Right lung (tissue), 10 donors: ENCODE data around the gene FCN1. TPM values are rescaled to one million over a fixed set of nuclear protein-coding genes. Genes with fewer than 3 reads are reported as not detected.
"Not testable (repeated sequence)": the region's sequence is repeated elsewhere in the genome, so short reads cannot be mapped to it uniquely, and the experiment has no call there.

Experiments
- DNase-seq, 2 donors: peaks; one replicate each; pipeline ENCODE4 v3.0.0-alpha.2; 2013
- long read RNA-seq, 8 donors: transcript quantifications; one replicate each; lab custom pipeline, GENCODE V29; 2026
- polyA plus RNA-seq, 5 donors: library from polyadenylated mRNA; unstranded; fragments of 120-200 nt; gene quantifications; one replicate each; pipeline versions ENCODE4 v1.2.1 to v1.2.3, GENCODE V29; 2013; ENCODE audit warnings: inconsistent platforms in 1 of 5, low replicate concordance in 1 of 5; ENCODE audit not compliant: insufficient read length in 5 of 5, insufficient read depth in 1 of 5

The FCN1 gene
- polyA plus RNA-seq: 1 to 10 TPM; 2.8 to 6.7 (median 5.5) TPM
- long read RNA-seq, donor 1, transcript FCN1-201 (9 exons, 1,286 nt): major isoform, 7 of 7 reads
- long read RNA-seq, donor 1, partial matches to known transcripts: 0 of 7 reads
- long read RNA-seq, donor 1, other reads (novel, unspliced or antisense): 0 of 7 reads
- long read RNA-seq, donor 2: 0 reads
- long read RNA-seq, donor 3: 0 reads
- long read RNA-seq, donor 4: 0 reads
- long read RNA-seq, donor 5: 0 reads
- long read RNA-seq, donor 6, partial matches to known transcripts: 0 of 4 reads
- long read RNA-seq, donor 6, other reads (novel, unspliced or antisense): 0 of 4 reads
- long read RNA-seq, donor 7: 0 reads
- long read RNA-seq, donor 8, partial matches to known transcripts: 0 of 2 reads
- long read RNA-seq, donor 8, other reads (novel, unspliced or antisense): 0 of 2 reads

DNA sequence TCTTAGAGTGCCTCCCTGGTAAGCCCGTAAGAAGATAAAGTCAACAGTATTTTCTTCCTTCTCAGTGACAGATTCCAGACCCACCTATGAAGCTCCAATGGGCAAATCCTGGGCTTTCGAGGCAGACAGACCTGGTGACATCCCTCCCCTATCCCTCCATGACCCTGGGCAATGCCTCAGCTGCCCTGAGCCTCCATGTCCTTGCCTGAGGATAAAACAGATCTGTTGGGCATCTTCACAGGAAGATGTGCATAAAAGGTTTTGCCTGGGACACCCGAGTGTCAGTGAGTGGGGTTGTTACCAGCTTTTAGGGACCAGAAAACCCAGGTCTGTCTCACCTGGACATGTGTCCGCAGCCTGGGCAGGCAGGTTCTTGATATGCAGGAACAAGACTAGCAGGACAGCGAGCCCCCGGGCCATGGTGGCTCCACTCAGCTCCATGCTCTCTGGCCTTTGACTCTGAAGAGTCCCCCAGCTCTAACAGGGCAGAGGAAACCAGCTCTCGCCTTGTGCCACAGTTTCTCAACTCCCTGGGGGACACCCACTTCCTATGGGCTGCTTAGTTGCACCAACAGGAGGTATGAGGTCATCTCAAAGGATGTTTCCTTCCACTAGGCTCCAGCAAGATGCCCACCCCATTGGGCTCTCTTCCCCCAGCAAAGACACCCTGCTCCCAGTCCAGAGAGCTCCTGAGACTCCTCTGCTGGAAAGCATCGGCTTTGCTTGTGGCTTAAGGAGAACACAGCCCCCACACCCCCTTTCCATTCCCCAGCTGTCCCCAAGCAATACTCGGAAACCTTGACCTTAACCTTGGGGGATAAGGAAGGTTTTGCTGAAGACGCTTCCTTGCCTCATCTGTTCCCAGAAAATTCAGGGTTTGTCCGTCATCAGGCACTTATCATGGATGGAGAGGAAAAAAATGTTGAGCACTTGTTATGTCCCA, at the start of gene FCN1:
Gene FCN1 (minus strand): TSS at position 482 of the 943 bp plus-strand sequence. CDS start 41 bp downstream, at position 441.
- no peak for DNase-seq

DNA sequence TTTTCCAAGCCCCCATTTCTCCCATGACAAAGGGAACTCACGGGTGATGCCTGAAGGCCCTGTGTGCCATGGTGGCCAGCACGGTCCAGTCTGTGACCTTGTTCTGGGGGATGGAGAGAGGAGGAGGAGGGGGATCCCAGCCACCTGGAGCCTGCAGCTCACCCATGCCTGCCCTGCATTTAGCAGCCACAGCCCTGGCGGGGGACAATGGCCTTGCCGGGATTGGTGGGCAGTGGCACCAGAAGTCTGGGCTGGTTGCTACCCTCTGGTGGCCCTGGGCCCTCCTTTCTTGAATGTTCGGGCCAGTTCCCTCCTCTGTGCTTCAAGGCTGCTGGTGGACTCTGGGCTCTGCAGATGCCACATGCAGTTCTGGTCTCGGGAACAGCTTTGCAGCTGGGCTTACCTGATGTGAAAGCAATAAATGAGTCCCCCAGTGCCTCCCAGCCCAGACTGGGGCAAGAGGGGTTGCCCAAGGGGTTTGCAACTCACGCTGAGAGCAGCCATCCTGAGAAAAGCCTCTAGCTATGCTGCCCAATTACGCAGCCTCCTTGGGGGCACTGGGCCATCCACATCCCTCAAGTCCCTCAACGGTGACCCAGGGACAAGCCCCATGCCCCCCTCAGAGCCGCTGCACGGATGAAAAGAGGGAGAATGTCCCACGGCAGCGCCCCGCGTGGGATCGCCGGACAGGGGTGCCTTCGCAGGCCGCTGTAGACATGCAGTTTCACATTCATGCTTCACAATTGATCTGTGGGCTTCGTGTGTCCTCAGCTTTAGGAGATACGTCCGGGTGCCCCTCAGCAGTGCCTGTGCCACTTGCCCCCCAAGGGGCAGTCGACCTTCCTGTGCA, 49.2 kb upstream of the FCN1 start:
- no peak for DNase-seq

GRCh38 chr9:134966270-134966669, 48.6 kb upstream of the FCN1 start:
- DNase-seq: no peak

DNA sequence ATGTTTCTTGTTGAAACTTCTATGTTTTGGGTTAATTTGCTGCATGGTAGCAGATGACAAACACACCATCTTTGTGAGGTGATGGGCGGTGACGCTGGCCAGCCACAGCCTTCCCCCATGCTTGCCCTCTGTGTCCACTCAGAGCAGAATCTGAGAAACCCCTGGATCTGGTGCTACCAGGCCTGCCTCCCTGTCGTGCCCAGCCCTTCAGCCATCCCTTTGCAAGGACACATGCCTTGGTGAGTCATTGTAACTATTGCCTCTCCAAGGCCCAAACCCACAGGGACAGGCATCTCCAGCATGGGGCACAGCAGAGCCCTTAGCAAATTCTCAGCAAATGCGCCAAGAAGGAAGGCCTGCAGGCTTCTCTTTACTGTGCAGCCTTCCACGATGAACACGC, 48.1 kb upstream of the FCN1 start:
- DNase-seq: no peak

- no peak for DNase-seq
Measured at GRCh38 chr9:134965411-134965810, 47.7 kb upstream of the FCN1 start.

GRCh38 chr9:134964271-134965055, 46.8 kb upstream of the FCN1 start:
- DNase-seq: no peak

- DNase-seq: no peak
Measured at GRCh38 chr9:134963546-134963945, 45.8 kb upstream of the FCN1 start.

DNA sequence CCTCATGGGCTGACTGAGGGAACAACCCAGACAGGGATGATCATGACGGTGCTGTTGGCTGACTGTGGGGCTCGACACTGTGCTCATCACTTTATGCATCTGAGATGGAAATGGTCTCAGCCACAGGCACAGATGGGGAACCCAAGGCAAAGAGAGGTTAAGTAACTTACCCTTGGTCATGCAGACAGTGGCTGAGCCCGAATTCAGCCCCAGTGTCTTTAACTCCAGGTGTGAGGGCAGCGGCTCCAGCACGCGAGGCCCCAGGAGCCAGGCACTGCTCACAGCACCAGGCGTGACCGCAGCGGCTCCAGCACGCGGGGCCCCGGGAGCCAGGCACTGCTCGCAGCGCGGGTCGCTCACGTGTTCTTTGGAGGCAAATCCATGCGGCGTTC, 45.3 kb upstream of the FCN1 start:
- DNase-seq: no peak

DNA sequence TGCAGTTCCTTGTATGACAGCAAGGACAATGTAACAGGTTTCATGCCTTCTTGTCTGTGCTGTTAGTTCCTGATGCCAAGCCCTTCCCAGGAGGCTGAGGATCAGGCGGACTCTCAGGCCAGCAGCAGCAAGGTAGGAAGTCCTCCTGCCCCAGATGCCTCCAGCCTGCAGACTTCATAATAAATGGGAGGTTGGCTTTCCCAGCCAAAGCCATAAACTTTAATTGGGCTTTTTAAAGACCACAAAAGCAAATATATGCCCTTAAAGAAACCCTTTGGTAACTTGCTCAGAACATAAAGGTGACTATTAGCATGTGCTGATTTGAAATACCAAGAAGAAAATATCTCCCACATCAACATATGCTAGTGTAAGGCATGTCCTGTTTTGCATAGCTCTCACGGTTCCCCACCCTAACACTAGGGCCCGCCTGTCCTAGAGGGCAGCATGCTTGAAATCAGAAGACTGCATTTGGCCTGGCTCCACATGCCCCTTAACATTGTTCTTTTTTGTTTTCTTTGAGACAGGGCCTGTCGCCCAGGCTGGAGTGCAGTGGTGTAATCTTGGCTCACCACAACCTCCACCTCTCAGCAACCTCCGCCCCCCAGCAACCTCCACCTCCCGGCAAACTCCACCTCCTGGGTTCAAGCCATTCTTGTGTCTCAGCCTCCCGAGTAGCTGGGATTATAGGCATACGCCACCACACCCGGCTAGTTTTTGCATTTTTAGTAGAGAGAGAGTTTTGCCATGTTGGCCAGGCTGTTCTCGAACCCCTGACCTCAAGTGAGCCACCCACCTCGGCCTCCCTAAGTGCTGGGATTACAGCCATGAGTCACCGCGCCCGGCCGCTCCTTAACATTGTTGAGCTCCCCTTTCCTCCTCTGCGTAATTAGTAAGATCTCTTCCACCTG, 44.6 kb upstream of the FCN1 start:
- DNase-seq: no peak

DNA sequence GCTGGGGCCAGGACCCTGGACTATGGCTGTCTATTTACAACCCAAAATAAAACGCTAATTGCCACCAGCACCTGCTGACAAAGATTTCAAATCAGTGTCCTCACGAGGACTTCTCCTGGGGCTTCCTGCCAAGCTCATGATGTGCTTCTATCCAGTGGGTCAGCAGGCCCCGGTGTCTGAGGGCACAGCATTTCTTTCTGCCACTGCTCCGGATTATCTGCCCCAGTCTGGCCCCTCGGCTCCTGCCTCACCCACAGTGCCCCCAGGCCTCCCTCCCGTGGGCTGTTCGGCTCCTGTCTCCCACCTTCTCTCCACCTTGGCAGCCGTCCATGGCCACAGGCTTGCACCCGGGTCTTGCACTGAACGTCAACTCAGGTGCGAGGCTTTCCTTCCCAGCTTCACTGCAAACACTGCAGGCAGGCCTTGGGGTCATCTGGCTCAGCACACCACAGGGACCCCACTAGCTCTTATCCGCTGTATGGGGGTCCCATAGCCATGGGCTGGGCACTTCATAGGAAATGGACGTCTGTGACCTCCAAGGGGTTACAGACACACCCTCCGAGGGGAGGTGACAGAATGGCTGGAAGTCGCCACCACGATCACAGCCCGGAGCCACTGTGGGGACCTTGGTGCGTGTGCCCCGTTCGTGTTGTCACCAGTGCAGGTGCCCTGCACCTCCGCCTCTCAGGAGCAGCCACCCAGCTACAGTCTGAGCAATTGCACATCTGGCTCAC, 43.8 kb upstream of the FCN1 start:
- no peak for DNase-seq

- DNase-seq: no peak
Measured at GRCh38 chr9:134960701-134961181, 43.0 kb upstream of the FCN1 start.

GRCh38 chr9:134959971-134960310, 42.2 kb upstream of the FCN1 start:
- no peak for DNase-seq

DNA sequence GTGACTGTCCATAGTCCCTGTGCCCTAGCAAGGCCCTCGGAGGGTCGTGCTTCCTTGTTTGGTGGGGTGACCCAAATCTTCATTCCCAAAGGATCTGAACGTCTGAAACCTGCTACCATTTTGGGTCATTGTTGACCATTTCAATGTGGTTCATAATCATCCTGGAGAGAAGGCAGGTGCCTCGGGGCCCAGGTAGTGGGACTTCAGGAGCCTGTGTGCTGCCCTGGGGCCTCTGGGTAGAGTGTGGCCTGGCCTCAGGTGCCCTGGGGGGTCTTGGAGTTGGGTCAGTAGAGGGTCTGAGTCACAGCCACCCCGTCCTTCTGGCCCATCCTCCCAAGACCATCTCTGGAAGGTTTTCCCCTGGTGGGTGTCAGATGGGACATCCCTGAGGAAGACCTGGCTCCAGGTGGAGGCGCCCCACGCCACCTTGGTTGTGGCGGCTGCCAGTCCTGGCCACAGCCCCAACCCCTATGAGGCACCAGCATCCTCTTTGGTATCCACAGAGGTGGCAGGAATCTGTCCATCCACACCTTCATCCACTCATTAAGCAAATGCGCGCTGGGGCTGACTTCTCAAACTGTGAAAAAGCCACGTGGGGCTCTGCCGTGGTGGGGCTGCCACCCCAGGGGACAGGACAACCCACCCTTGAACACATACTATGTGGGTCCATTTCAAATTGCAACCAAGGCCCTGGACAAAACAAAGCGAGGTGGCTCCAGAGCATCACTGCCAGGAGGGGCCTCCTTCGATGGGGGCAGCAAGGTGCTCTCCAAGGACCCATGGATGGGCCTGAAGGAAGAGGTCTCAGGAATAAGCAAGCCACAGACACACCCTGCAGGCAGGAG, 41.6 kb upstream of the FCN1 start:
- no peak for DNase-seq

GRCh38 chr9:134957945-134958227, 40.2 kb upstream of the FCN1 start:
- DNase-seq: no peak

GRCh38 chr9:134957165-134957944, 39.6 kb upstream of the FCN1 start:
- no peak for DNase-seq

GRCh38 chr9:134956387-134956786, 38.7 kb upstream of the FCN1 start:
- DNase-seq: not testable (repeated sequence)

DNA sequence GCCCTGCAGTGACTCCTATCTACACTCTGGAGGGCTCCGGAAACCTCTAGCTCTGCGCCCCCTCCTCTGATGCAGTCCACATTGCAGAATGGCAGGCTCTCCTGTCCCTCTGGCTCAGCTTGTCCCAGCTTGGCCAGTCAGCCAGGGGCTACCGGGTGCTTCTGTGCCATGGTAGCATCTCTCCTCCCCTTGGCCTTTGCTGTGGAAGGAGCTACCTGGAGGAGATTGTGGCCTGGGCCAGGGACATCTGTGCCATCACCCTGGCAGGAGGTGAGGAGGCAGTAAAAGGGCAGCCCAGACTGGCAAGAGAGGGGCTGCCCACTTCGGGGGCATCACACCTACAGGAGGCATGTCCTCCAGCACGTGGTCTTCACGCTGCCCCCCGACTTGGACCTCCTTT, 38.1 kb upstream of the FCN1 start:
- DNase-seq: no peak
